Measurements from ENCODE around the gene STAT3. TPM values are rescaled to one million over a fixed set of nuclear protein-coding genes. Genes with fewer than 3 reads are reported as not detected.

Gene STAT3
- total and polyA plus RNA-seq, 2 of the 13 experiments (the other 11 are each of a cell fraction or from before 2014, with no cell fraction given) = 61.8 to 62.4 TPM

GRCh38 chr17:42276609-42277341, 111.5 kb downstream of the STAT3 start (continued):
- TF ChIP-seq ZNF605 (CRISPR knock-in tag; IDR thresholded peaks at IDR 0.05) (peak; percentile 79; the same call in 1 of the 2 replicates), SMAD3 (CRISPR knock-in tag; IDR thresholded peaks at IDR 0.05) (peak; percentile 93), SRF (IDR thresholded peaks at IDR 0.05; ENCODE audit: low read depth, low read length) (no peak), HMG20A (CRISPR knock-in tag; IDR thresholded peaks at IDR 0.05; ENCODE audit: borderline replicate concordance) (no peak; the same call in 1 of the 2 replicates), ZFP82 (CRISPR knock-in tag; IDR thresholded peaks at IDR 0.05; ENCODE audit: borderline replicate concordance) (0 out of 2 replicates have a peak, but pooled peaks have one; percentile 82), BHLHE40 (IDR thresholded peaks at IDR 0.05; ENCODE audit: low read length) (0 out of 2 replicates have a peak, but pooled peaks have one; percentile 3), ZEB1 (IDR thresholded peaks at IDR 0.05; ENCODE audit: insufficient replicate concordance, low read depth) (peak; percentile 88), MIER3 (CRISPR knock-in tag; IDR thresholded peaks at IDR 0.05; ENCODE audit: borderline replicate concordance) (peak; percentile 50; the same call in 1 of the 2 replicates), NR2F6 (IDR thresholded peaks at IDR 0.05) (peak; percentile 77), NR2F6 (CRISPR knock-in tag; IDR thresholded peaks at IDR 0.05) (peak; percentile 71), NFKBIZ (CRISPR knock-in tag; IDR thresholded peaks at IDR 0.05) (no peak), XRCC5 (optimal IDR thresholded peaks at IDR 0.05; ENCODE audit: low read length) (peak; percentile 62), E2F5 (CRISPR knock-in tag; conservative IDR thresholded peaks at IDR 0.05) (peak; percentile 67; the same call in 1 of the 2 replicates), SP2 (CRISPR knock-in tag; IDR thresholded peaks at IDR 0.05) (no peak), ARHGAP35 (CRISPR knock-in tag; IDR thresholded peaks at IDR 0.05; ENCODE audit: borderline replicate concordance) (no peak; the same call in 1 of the 2 replicates), MBNL3 (CRISPR knock-in tag; conservative IDR thresholded peaks at IDR 0.05) (no peak), ZNF879 (CRISPR knock-in tag; IDR thresholded peaks at IDR 0.05) (no peak), NCOR1 (IDR thresholded peaks at IDR 0.05; ENCODE audit: borderline replicate concordance, low read length) (peak; percentile 90), SKIL (CRISPR knock-in tag; IDR thresholded peaks at IDR 0.05; ENCODE audit: borderline replicate concordance) (peak; percentile 67; the same call in 1 of the 2 replicates), NFE2L2 (IDR thresholded peaks at IDR 0.05; ENCODE audit: low read length) (peak; percentile 3; the same call in 1 of the 2 replicates), ZUFSP (CRISPR knock-in tag; IDR thresholded peaks at IDR 0.05; ENCODE audit: borderline replicate concordance) (no peak), ARID5B (CRISPR knock-in tag; IDR thresholded peaks at IDR 0.05) (peak; percentile 89)
